Renal pelvis (tissue), 12 donors: Measurements from ENCODE around the gene TMEM52B. TPM values are rescaled to one million over a fixed set of nuclear protein-coding genes. Genes with fewer than 3 reads are reported as not detected.
A peak's percentile ranks its signal among the peaks of the same experiment; 100 is the strongest.

ENCODE experiments used
- DNase-seq: peaks from one replicate; pipeline ENCODE4 v3.0.0-alpha.2; 2013
- long read RNA-seq, 16 experiments: transcript quantifications; one replicate each; lab custom pipeline, GENCODE V29; 2026
- polyA plus RNA-seq, 3 donors: library from polyadenylated mRNA; unstranded; fragments of 120-200 nt; gene quantifications; one replicate each; pipeline ENCODE4 v1.2.1, GENCODE V29; 2013; ENCODE audit not compliant: insufficient read length in 3 of 3

TMEM52B gene
- polyA plus RNA-seq: 100 to 1,000 TPM; 121 to 183 (median 138) TPM
- long read RNA-seq, donor 1, partial matches to known transcripts: 27 of 32 reads
- long read RNA-seq, donor 1, other reads (novel, unspliced or antisense): 0 of 32 reads
- long read RNA-seq, donor 2, transcript TMEM52B-201 (4 exons, 2,731 nt): major isoform, 15 of 40 reads
- long read RNA-seq, donor 2, partial matches to known transcripts: 25 of 40 reads
- long read RNA-seq, donor 2, other reads (novel, unspliced or antisense): 0 of 40 reads
- long read RNA-seq, donor 3, transcript TMEM52B-201 (4 exons, 2,731 nt): major isoform, 13 of 35 reads
- long read RNA-seq, donor 3, partial matches to known transcripts: 21 of 35 reads
- long read RNA-seq, donor 3, other reads (novel, unspliced or antisense): 0 of 35 reads
- long read RNA-seq, donor 4, transcript TMEM52B-201 (4 exons, 2,731 nt): major isoform, 6 of 36 reads
- long read RNA-seq, donor 4, partial matches to known transcripts: 26 of 36 reads
- long read RNA-seq, donor 4, other reads (novel, unspliced or antisense): 0 of 36 reads
- long read RNA-seq, donor 5, partial matches to known transcripts: 15 of 21 reads
- long read RNA-seq, donor 5, other reads (novel, unspliced or antisense): 0 of 21 reads
- long read RNA-seq, donor 6, transcript TMEM52B-201 (4 exons, 2,731 nt): major isoform, 14 of 251 reads
- long read RNA-seq, donor 6, partial matches to known transcripts: 236 of 251 reads
- long read RNA-seq, donor 6, other reads (novel, unspliced or antisense): 0 of 251 reads
- long read RNA-seq, donor 7, transcript TMEM52B-201 (4 exons, 2,731 nt): major isoform, 12 of 132 reads
- long read RNA-seq, donor 7, partial matches to known transcripts: 117 of 132 reads
- long read RNA-seq, donor 7, other reads (novel, unspliced or antisense): 0 of 132 reads
- long read RNA-seq, donor 8, partial matches to known transcripts: 0 of 1 reads
- long read RNA-seq, donor 8, other reads (novel, unspliced or antisense): 0 of 1 reads
- long read RNA-seq, donor 9, transcript TMEM52B-201 (4 exons, 2,731 nt): major isoform, 11 of 54 reads
- long read RNA-seq, donor 9, partial matches to known transcripts: 42 of 54 reads
- long read RNA-seq, donor 9, other reads (novel, unspliced or antisense): 0 of 54 reads
- long read RNA-seq, donor 10, transcript TMEM52B-201 (4 exons, 2,731 nt): major isoform, 5 of 35 reads
- long read RNA-seq, donor 10, partial matches to known transcripts: 25 of 35 reads
- long read RNA-seq, donor 10, other reads (novel, unspliced or antisense): 0 of 35 reads
- long read RNA-seq, donor 11, partial matches to known transcripts: 17 of 21 reads
- long read RNA-seq, donor 11, other reads (novel, unspliced or antisense): 0 of 21 reads
- long read RNA-seq, donor 12, transcript TMEM52B-201 (4 exons, 2,731 nt): major isoform, 14 of 61 reads
- long read RNA-seq, donor 12, partial matches to known transcripts: 44 of 61 reads
- long read RNA-seq, donor 12, other reads (novel, unspliced or antisense): 0 of 61 reads
- long read RNA-seq, donor 13, transcript TMEM52B-201 (4 exons, 2,731 nt): major isoform, 8 of 42 reads
- long read RNA-seq, donor 13, partial matches to known transcripts: 33 of 42 reads
- long read RNA-seq, donor 13, other reads (novel, unspliced or antisense): 0 of 42 reads
- long read RNA-seq, donor 14: 0 reads
- long read RNA-seq, donor 15, transcript TMEM52B-201 (4 exons, 2,731 nt): major isoform, 7 of 24 reads
- long read RNA-seq, donor 15, partial matches to known transcripts: 17 of 24 reads
- long read RNA-seq, donor 15, other reads (novel, unspliced or antisense): 0 of 24 reads
- long read RNA-seq, donor 16, transcript TMEM52B-201 (4 exons, 2,731 nt): major isoform, 16 of 259 reads
- long read RNA-seq, donor 16, partial matches to known transcripts: 240 of 259 reads
- long read RNA-seq, donor 16, other reads (novel, unspliced or antisense): 0 of 259 reads

GRCh38 chr12:10178821-10179220 is at the start of gene TMEM52B:
TMEM52B (plus strand) TSS chr12:10179032; CDS start chr12:10179575, 543 bp downstream.
- peak; percentile 23 for DNase-seq

- no peak for DNase-seq
These were observed 48.8 kb upstream of the TMEM52B start, which contains the start of gene CLEC7A for GRCh38 chr12:10130042-10130441. CLEC7A (minus strand) TSS chr12:10130199; CDS start chr12:10130082, 117 bp downstream.

- no peak for DNase-seq
These were observed 47.6 kb upstream of the TMEM52B start for GRCh38 chr12:10131111-10131690.

GRCh38 chr12:10132850-10133370 is 45.9 kb upstream of the TMEM52B start:
- DNase-seq: no peak

GRCh38 chr12:10135126-10135525 is 43.7 kb upstream of the TMEM52B start:
- DNase-seq: no peak

GRCh38 chr12:10136637-10137205 is 42.1 kb upstream of the TMEM52B start:
- DNase-seq: no peak

- peak; percentile 51 for DNase-seq
These were observed 38.8 kb upstream of the TMEM52B start for GRCh38 chr12:10140001-10140400.

- DNase-seq: no peak
These were observed 35.7 kb upstream of the TMEM52B start for GRCh38 chr12:10142976-10143589.

- no peak for DNase-seq
These were observed 31.0 kb upstream of the TMEM52B start for GRCh38 chr12:10147714-10148403.

- no peak for DNase-seq
These were observed 27.2 kb upstream of the TMEM52B start for GRCh38 chr12:10151621-10152020.

- peak; percentile 61 for DNase-seq
These were observed 25.3 kb upstream of the TMEM52B start for GRCh38 chr12:10153271-10154144.

- no peak for DNase-seq
These were observed 24.7 kb upstream of the TMEM52B start for GRCh38 chr12:10154145-10154496.

- no peak for DNase-seq
These were observed 22.9 kb upstream of the TMEM52B start for GRCh38 chr12:10155966-10156365.

- no peak for DNase-seq
These were observed 20.4 kb upstream of the TMEM52B start for GRCh38 chr12:10158406-10158805.

GRCh38 chr12:10159280-10159679 is 19.6 kb upstream of the TMEM52B start:
- DNase-seq: no peak

GRCh38 chr12:10160617-10161385 is 18.0 kb upstream of the TMEM52B start:
- no peak for DNase-seq
